H1 (cell line): Measurements from ENCODE around the gene PXMP4. TPM values are rescaled to one million over a fixed set of nuclear protein-coding genes. Genes with fewer than 3 reads are reported as not detected.
A peak's percentile ranks its signal among the peaks of the same experiment; 100 is the strongest.

Experiments
- USF2 ChIP-seq: IDR thresholded peaks from 2 replicates; pipeline ENCODE4 v1.6.1; 2011; ENCODE audit warnings: low read length, improper control_type of control experiment
- polyA plus RNA-seq, 7 experiments: library from polyadenylated mRNA; depleted of rRNA in 3 of 7; stranded (reverse) in 5 of 7; unstranded in 2 of 7; fragments of >200 nt in 5 of 7; fragments of 200-250 nt in 2 of 7; gene quantifications; 1 replicate in 5 of 7; 2 replicates in 1 of 7; 4 replicates in 1 of 7; pipeline versions ENCODE4 v1.2.1 to v1.2.3, GENCODE V29; 2011 to 2013; ENCODE audit warnings: missing spikeins in 2 of 7, mixed read lengths in 2 of 7
- total RNA-seq: library from RNA; stranded (reverse); fragmentation: NEBNext Ultra II Directional; extraction: Animal tissue kit (Norgen Biotek cat#: 25700); gene quantifications from 2 replicates; pipeline ENCODE4 v1.2.1, GENCODE V29; 2021

The PXMP4 gene
- total and polyA plus RNA-seq, 2 of the 8 experiments (the other 6 are each of a cell fraction or from before 2014, with no cell fraction given): 3.3 to 3.4 TPM

GRCh38 chr20:33731693-33732165 is 11.6 kb upstream of the PXMP4 start, which contains the start of gene ZNF341 (continued):
- 0 out of 2 replicates have a peak, but pooled peaks have one; percentile 5 for TF ChIP-seq USF2
